HAP-1 (cell line): ENCODE data around the gene AGAP1.

ENCODE experiments used
- DNase-seq, 2 experiments: peaks; one replicate each; pipeline ENCODE4 v3.0.0-alpha.2; 2016 to 2020; ENCODE audit warnings: low spot score in 2 of 2
- H3K27me3 ChIP-seq: fragments of 250-450 bp; sonication (Bioruptor Pico); 2 replicates; pipeline ENCODE4 v1.5.1; 2020; ENCODE audit warnings: low read depth, mild to moderate bottlenecking, moderate library complexity
- H3K36me3 ChIP-seq: fragments of 250-450 bp; sonication (Bioruptor Pico); replicated peaks from 2 replicates; pipeline ENCODE4 v1.5.1; 2020; ENCODE audit warnings: mild to moderate bottlenecking
- H3K4me1 ChIP-seq: fragments of 250-450 bp; sonication (Bioruptor Pico); 2 replicates; pipeline ENCODE4 v1.5.1; 2020; ENCODE audit warnings: mild to moderate bottlenecking
- H3K4me3 ChIP-seq: fragments of 250-450 bp; sonication (Bioruptor Pico); 2 replicates; pipeline ENCODE4 v1.5.1; 2020; ENCODE audit warnings: mild to moderate bottlenecking, moderate library complexity
- H3K9me3 ChIP-seq: fragments of 250-450 bp; sonication (Bioruptor Pico); 2 replicates; pipeline ENCODE4 v1.5.1; 2020; ENCODE audit warnings: mild to moderate bottlenecking, moderate library complexity
- in situ Hi-C: fragments of 300-500 bp; cut with MboI; formaldehyde crosslinking; loops from 3 replicates; pipeline ENCODE4 v1.14.3; 2020; ENCODE audit warnings: low sequenced_read_pairs, inconsistent platforms, mixed read lengths

AGAP1 gene

GRCh38 chr2:236041616-236042015, 547.8 kb downstream of the AGAP1 start:
- H3K36me3 ChIP-seq, result no peaks in the 10 kb centered on the region
- H3K4me3 ChIP-seq, result no peak overlapping the region
- no peaks in the 10 kb centered on the region for H3K9me3 ChIP-seq
- peaks cover 8% of the 10 kb centered on the region; the same call in 1 of the 2 replicates for H3K4me1 ChIP-seq
- no peak for DNase-seq
- H3K27me3 ChIP-seq, result no peaks in the 10 kb centered on the region
- in situ Hi-C loops, result no loop called here

DNA sequence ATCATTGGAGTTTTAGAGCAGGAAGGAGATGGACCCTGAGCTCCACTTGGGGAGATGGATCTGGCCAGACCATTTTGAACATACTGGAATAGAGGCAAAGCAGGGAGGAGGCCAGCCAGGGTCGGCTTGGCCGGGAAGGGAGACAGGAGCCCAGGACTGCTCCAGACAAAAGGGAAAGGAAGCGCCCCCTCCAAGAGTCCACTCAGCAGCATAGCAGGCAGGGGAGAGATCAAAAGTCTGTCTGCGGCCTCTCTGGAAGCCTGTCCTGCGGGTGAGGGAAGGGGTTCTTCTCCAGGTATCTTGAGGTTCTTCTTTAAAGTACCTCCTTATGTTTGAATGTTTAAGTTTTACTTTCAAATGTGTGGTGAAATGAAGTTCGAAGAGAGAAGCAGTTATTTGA, 548.2 kb downstream of the AGAP1 start:
- no peaks in the 10 kb centered on the region for H3K9me3 ChIP-seq
- H3K4me1 ChIP-seq, result peaks cover 8% of the 10 kb centered on the region; the same call in 1 of the 2 replicates
- DNase-seq, result no peak
- H3K4me3 ChIP-seq, result no peak overlapping the region
- H3K36me3 ChIP-seq, result no peaks in the 10 kb centered on the region
- H3K27me3 ChIP-seq, result no peaks in the 10 kb centered on the region
- in situ Hi-C loops, result no loop called here

DNA sequence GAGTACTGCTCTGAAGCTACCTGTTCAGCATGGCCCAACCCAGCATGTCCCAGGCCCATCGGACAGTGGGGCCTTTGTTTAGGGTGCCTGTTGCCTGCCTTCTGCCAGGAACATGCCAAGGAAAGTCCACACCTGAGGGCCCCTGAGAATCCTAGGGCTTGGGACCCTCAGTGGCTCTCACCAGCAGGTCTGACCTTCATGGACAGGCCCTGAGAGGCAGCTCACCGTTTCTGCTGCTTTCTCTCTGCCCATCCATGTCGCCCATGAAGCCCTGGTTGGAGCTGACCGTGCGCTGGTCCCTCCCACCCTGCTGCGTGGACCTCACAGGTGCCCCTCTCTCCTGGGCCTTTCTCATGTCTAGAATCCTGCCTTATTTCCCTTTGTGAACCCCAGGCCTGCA, 550.3 kb downstream of the AGAP1 start:
- H3K9me3 ChIP-seq, result no peaks in the 10 kb centered on the region
- in situ Hi-C loops, result no loop called here

GRCh38 chr2:236045251-236046235, 551.7 kb downstream of the AGAP1 start:
- no peak overlapping the region for H3K4me3 ChIP-seq
- no peaks in the 10 kb centered on the region for H3K9me3 ChIP-seq
- no peaks in the 10 kb centered on the region for H3K4me1 ChIP-seq
- no peaks in the 10 kb centered on the region for H3K27me3 ChIP-seq
- no peak for DNase-seq
- in situ Hi-C loops, result no loop called here
- H3K36me3 ChIP-seq, result no peaks in the 10 kb centered on the region

More for the DNA sequence above, 550.3 kb downstream of the AGAP1 start:
- H3K4me3 ChIP-seq, result no peak overlapping the region
- H3K4me1 ChIP-seq, result no peaks in the 10 kb centered on the region
- DNase-seq, result no peak
- no peaks in the 10 kb centered on the region for H3K36me3 ChIP-seq
- no peaks in the 10 kb centered on the region for H3K27me3 ChIP-seq

DNA sequence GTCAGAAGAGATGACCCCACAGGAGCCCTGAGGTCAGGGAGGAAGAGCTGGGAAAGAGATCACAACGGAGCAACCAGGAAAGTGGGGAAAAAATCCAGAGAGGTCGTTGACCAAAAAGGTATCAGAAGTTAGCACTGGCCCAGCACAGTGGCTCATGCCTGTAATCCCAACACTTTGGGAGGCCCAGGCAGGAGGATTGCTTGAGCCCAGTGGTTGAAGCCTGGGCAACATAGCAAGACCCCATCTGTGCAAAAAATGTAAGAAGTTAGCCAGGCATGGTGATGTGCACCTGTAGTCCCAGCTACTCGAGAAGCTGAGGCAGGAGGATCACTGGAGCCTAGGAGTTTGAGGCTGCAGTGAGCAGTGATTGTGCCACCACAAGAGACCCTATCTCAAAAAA, 552.9 kb downstream of the AGAP1 start:
- Histone ChIP-seq H3K4me1 (no peaks in the 10 kb centered on the region), H3K4me3 (no peak overlapping the region), H3K27me3 (no peaks in the 10 kb centered on the region), H3K36me3 (no peaks in the 10 kb centered on the region), H3K9me3 (no peaks in the 10 kb centered on the region)
- DNase-seq, result no peak
- in situ Hi-C loops, result no loop called here

- no peaks in the 10 kb centered on the region for H3K27me3 ChIP-seq
- no peaks in the 10 kb centered on the region for H3K4me1 ChIP-seq
- H3K9me3 ChIP-seq, result no peaks in the 10 kb centered on the region
- in situ Hi-C loops, result no loop called here
- no peak for DNase-seq
- H3K4me3 ChIP-seq, result no peak overlapping the region
- no peaks in the 10 kb centered on the region for H3K36me3 ChIP-seq
Measured at GRCh38 chr2:236047176-236047575, 553.3 kb downstream of the AGAP1 start.

DNA sequence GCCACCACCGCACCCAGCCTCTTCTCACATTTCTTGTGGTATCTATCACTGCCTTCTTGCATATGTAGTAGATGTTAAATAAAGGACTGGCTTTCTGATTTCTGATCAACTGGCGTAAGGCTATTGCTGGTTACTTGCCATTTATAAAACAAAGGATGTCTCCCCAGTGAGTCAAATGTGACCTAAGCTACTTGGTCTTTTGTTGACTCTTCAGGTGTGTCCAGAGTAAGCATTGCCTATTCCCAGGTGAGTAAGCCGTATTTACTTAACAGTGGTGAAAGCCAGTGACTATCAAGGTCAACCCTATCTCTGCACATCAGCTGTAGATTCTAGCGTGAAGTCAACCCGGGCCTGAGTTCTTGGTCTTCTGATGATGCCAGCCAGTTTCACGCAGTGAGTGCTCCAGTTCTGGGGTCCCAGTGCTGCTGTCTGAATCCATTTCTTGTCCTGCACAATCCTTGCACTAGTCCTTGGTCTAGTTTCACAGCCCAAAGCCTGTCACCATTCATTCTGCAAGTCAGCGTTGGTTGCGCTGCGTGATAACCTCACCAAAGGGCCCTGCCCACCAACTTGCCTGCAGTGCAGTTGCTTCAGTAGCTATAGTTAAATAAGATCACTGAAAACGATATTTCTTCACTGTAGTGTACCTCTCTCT, 554.2 kb downstream of the AGAP1 start:
- no peaks in the 10 kb centered on the region for H3K36me3 ChIP-seq
- in situ Hi-C loops, result no loop called here
- no peak for DNase-seq

GRCh38 chr2:236049981-236050380, 556.1 kb downstream of the AGAP1 start:
- H3K36me3 ChIP-seq, result no peaks in the 10 kb centered on the region
- in situ Hi-C loops, result no loop called here
- no peaks in the 10 kb centered on the region for H3K4me1 ChIP-seq
- no peak overlapping the region for H3K4me3 ChIP-seq
- no peaks in the 10 kb centered on the region for H3K27me3 ChIP-seq
- H3K9me3 ChIP-seq, result no peaks in the 10 kb centered on the region
- no peak for DNase-seq

More for the DNA sequence above, 554.2 kb downstream of the AGAP1 start:
- Histone ChIP-seq H3K4me1 (no peaks in the 10 kb centered on the region), H3K9me3 (no peaks in the 10 kb centered on the region), H3K4me3 (no peak overlapping the region), H3K27me3 (no peaks in the 10 kb centered on the region)

DNA sequence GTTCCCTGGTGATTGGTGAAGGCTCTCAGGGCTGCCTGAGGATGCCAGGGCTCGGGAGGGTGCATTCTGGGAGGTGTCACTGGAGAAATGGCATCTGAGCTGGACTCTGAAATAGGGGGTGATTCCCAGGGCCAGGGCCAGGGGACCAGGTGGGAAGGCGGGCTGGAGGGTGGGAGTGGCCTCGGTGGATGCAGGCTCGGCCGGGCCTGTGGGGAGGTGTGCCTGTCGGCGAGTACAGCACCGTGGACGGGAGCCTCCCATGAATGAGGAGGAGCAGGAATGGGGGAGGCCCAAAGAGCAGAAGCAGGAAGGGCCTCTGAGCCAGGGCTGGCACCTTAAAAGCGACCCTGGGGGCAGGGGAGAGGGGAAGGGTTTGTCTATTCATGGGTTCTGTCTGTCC, 557.5 kb downstream of the AGAP1 start:
- no peak overlapping the region for H3K4me3 ChIP-seq
- no peak for DNase-seq
- no peaks in the 10 kb centered on the region for H3K36me3 ChIP-seq
- no peaks in the 10 kb centered on the region for H3K9me3 ChIP-seq
- H3K4me1 ChIP-seq, result no peaks in the 10 kb centered on the region
- in situ Hi-C loops, result no loop called here
- H3K27me3 ChIP-seq, result no peaks in the 10 kb centered on the region

DNA sequence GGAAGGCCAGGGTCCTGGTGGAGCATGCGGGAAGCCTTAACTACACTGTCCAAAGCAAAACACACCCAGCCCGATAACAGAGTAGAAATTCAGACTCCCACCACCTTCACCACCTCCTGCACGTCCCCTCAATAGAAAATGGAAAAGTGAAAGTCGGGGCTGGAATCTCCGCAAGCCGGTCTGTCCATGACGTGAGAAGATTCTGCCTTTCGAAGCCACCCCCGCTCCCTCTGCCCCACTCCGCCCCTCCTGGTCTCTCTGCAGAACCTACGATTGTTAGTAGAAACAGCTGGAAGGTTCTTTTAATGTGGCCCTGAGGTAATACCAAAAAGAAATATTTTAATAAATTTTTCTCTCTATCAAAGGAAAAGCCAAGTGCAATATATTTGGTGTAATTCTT, 558.0 kb downstream of the AGAP1 start:
- H3K27me3 ChIP-seq, result no peaks in the 10 kb centered on the region
- no peaks in the 10 kb centered on the region for H3K9me3 ChIP-seq
- H3K4me3 ChIP-seq, result no peak overlapping the region
- no peaks in the 10 kb centered on the region for H3K4me1 ChIP-seq
- DNase-seq, result no peak
- in situ Hi-C loops, result no loop called here
- no peaks in the 10 kb centered on the region for H3K36me3 ChIP-seq

- H3K4me1 ChIP-seq, result no peaks in the 10 kb centered on the region
- in situ Hi-C loops, result no loop called here
- no peaks in the 10 kb centered on the region for H3K9me3 ChIP-seq
- DNase-seq, result no peak
- no peaks in the 10 kb centered on the region for H3K27me3 ChIP-seq
- H3K4me3 ChIP-seq, result no peak overlapping the region
- H3K36me3 ChIP-seq, result no peaks in the 10 kb centered on the region
Measured at GRCh38 chr2:236052206-236052605, 558.4 kb downstream of the AGAP1 start.

- no peak overlapping the region for H3K4me3 ChIP-seq
- DNase-seq, result no peak
- in situ Hi-C loops, result no loop called here
- no peaks in the 10 kb centered on the region for H3K27me3 ChIP-seq
- no peaks in the 10 kb centered on the region for H3K36me3 ChIP-seq
- no peaks in the 10 kb centered on the region for H3K4me1 ChIP-seq
- H3K9me3 ChIP-seq, result no peaks in the 10 kb centered on the region
Measured at GRCh38 chr2:236052926-236053821, 559.3 kb downstream of the AGAP1 start.

DNA sequence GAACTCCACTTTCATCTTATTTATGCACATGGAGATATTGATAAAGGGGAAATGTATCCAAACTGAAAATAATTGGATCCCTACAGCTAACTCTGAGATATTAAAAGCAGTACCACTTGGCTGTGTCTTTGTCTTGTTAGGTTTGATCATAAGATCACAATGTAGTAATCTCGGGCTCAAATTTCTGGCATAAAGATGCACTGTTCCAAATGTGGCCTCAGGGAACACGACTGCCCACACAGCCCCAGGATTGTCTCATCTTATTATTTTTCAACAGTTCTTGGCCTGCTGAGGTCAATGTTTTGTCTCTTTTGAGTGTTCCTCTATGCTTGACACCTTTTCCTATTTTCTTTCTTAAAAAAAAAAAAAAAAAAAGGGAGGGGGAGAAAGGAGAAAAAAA, 560.3 kb downstream of the AGAP1 start:
- Histone ChIP-seq H3K4me1 (no peaks in the 10 kb centered on the region), H3K27me3 (no peaks in the 10 kb centered on the region), H3K36me3 (no peaks in the 10 kb centered on the region), H3K9me3 (no peaks in the 10 kb centered on the region), H3K4me3 (no peak overlapping the region)
- in situ Hi-C loops, result no loop called here
- no peak for DNase-seq
